ENCODE data around the gene CACUL1.

DNA sequence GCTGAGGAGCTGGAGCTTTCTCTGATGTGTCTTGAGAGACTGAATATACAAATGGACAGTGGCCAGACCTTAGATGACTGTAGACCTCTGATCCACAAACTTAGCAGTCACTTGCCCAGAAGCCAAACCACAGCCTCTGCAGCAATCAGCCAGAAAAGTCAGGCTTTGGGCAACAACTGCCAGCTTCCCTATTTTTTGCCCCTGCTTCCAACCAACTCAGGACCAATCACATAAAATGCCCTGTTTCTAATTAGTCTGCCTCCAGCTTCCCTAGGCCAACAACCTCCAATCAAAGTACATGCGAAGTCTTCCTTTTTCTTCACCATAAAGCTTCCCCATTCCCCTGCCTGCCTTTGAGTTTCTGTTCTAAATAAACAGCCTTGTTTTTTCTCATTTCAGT, 37.8 kb upstream of the CACUL1 start:
- TF ChIP-seq, protein P1, sequence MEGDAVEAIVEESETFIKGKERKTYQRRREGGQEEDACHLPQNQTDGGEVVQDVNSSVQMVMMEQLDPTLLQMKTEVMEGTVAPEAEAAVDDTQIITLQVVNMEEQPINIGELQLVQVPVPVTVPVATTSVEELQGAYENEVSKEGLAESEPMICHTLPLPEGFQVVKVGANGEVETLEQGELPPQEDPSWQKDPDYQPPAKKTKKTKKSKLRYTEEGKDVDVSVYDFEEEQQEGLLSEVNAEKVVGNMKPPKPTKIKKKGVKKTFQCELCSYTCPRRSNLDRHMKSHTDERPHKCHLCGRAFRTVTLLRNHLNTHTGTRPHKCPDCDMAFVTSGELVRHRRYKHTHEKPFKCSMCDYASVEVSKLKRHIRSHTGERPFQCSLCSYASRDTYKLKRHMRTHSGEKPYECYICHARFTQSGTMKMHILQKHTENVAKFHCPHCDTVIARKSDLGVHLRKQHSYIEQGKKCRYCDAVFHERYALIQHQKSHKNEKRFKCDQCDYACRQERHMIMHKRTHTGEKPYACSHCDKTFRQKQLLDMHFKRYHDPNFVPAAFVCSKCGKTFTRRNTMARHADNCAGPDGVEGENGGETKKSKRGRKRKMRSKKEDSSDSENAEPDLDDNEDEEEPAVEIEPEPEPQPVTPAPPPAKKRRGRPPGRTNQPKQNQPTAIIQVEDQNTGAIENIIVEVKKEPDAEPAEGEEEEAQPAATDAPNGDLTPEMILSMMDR (IDR thresholded peaks at IDR 0.05; ENCODE audit: extremely low read depth in 1 of 2, insufficient read depth in 1 of 2, low read depth in 1 of 2, low read length in 2 of 2): no peak
- TF ChIP-seq POLR2AphosphoS5 (IDR thresholded peaks at IDR 0.05; ENCODE audit: insufficient read depth, low read depth, low read length) (no peak), POLR2A (IDR thresholded peaks at IDR 0.05; ENCODE audit: low read depth, low read length) (no peak)
